ENCODE measurements around the gene TMEM35A. TPM values are rescaled to one million over a fixed set of nuclear protein-coding genes. Genes with fewer than 3 reads are reported as not detected.

Gene TMEM35A, protein sequence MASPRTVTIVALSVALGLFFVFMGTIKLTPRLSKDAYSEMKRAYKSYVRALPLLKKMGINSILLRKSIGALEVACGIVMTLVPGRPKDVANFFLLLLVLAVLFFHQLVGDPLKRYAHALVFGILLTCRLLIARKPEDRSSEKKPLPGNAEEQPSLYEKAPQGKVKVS
- total RNA-seq, result 5.4 TPM

DNA sequence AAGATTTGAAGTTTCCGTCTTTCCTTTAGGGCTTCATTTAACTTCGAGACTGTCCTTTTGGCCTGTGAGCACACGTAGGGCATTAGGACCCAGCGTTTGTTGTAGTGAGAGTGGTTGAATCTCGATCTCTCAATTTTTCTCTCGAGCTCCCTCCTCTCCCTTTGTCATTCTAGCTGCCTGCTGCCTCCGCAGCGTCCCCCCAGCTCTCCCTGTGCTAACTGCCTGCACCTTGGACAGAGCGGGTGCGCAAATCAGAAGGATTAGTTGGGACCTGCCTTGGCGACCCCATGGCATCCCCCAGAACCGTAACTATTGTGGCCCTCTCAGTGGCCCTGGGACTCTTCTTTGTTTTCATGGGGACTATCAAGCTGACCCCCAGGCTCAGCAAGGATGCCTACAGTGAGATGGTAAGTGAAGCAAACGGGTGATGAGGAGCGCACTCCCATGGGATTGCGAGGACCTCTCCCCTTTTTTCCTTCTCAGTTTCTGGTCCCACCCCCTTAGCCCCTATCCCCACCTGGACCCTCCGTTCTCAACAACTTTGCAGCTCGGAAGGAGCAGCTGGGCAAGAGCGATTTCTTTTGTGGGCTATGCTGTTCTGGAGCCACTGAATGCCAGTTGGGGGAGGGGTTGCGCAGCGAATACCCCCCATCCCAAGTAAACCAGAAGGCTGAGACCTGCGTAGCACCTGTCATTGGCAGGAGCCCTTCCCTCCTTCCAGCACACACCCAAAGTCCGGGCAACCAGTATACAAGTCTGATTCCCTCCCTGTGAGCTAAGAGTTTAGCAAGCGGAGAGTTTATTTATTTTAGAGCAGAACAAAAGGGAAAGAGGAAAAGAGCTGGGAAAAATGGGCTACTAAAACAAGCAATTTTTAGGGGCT, at the start of gene TMEM35A:
TSS of gene TMEM35A (plus strand) at position 164 of the 883 bp plus-strand sequence. CDS start at position 288, 124 bp downstream.
- H3K27ac ChIP-seq, result no peak within 1 kb of the TSS
- H3K4me3 ChIP-seq, result peak within 1 kb of the TSS; percentile 34 to 36
- TF ChIP-seq POLR2AphosphoS5 (IDR thresholded peaks at IDR 0.05; ENCODE audit: insufficient read depth in 1 of 2, low read depth in 1 of 2), result peak in 1 of 2 donors; percentile 16
- TF ChIP-seq POLR2A (IDR thresholded peaks at IDR 0.05), result no peak
- TF ChIP-seq, protein P1, sequence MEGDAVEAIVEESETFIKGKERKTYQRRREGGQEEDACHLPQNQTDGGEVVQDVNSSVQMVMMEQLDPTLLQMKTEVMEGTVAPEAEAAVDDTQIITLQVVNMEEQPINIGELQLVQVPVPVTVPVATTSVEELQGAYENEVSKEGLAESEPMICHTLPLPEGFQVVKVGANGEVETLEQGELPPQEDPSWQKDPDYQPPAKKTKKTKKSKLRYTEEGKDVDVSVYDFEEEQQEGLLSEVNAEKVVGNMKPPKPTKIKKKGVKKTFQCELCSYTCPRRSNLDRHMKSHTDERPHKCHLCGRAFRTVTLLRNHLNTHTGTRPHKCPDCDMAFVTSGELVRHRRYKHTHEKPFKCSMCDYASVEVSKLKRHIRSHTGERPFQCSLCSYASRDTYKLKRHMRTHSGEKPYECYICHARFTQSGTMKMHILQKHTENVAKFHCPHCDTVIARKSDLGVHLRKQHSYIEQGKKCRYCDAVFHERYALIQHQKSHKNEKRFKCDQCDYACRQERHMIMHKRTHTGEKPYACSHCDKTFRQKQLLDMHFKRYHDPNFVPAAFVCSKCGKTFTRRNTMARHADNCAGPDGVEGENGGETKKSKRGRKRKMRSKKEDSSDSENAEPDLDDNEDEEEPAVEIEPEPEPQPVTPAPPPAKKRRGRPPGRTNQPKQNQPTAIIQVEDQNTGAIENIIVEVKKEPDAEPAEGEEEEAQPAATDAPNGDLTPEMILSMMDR (IDR thresholded peaks at IDR 0.05), result no peak
- DNase-seq (ENCODE audit: extremely low spot score in 2 of 2), result no peak
- intact Hi-C loops (cut with DNase I), result no loop called here
- H3K9me3 ChIP-seq, result no peaks in the 10 kb centered on the region
- H3K4me1 ChIP-seq, result no peaks in the 10 kb centered on the region
- no peaks in the 10 kb centered on the region for H3K36me3 ChIP-seq
- H3K27me3 ChIP-seq, result no peaks in the 10 kb centered on the region

DNA sequence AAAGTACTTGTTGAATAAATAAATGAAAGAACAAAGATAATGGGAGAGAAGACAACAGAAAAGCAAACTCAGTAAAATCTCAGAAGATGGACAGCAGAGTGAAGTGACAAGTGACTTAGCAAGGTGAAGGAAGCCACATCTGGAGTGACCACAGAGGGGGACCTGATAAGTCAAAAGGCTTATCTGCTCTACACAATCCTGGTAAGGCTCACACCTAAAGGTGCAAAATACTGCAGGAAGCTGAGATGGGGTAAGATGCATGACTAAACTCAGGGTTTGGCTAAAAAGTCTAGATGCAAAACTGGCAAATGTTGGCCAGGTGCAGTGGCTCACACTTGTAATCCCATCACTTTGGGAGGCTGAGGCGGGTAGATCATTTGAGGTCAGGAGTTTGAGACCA, 49.0 kb upstream of the TMEM35A start:
- Histone ChIP-seq H3K4me3 (no peak overlapping the region), H3K27ac (no peak overlapping the region), H3K4me1 (no peaks in the 10 kb centered on the region), H3K36me3 (no peaks in the 10 kb centered on the region), H3K9me3 (no peaks in the 10 kb centered on the region), H3K27me3 (no peaks in the 10 kb centered on the region)
- intact Hi-C loops (cut with DNase I), result no loop called here
- DNase-seq (ENCODE audit: extremely low spot score in 2 of 2), result no peak
- TF ChIP-seq, protein P1 (IDR thresholded peaks at IDR 0.05), result no peak
- TF ChIP-seq POLR2AphosphoS5 (IDR thresholded peaks at IDR 0.05; ENCODE audit: insufficient read depth in 1 of 2, low read depth in 1 of 2), result no peak
- TF ChIP-seq POLR2A (IDR thresholded peaks at IDR 0.05), result no peak

DNA sequence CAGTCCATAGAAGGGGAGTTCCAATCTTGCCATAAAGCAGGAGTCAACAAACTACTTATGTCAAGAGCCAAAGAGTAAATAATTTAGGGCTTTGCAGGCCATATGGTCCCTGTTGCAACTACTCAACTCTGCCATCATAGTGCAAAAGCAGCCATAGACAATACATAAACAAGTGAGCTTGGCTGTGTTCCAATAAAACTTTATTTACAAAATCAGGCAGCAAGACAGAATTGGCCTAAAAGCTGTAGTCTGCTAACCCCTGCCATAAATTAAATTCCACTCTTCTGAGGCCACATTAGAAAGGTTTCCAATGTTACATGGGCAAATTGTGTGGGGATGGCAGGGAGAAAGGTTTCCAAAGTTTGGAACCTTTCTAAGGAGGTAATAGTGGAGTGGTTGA, 41.4 kb upstream of the TMEM35A start:
- Histone ChIP-seq H3K27ac (no peak overlapping the region), H3K27me3 (no peaks in the 10 kb centered on the region), H3K9me3 (no peaks in the 10 kb centered on the region), H3K4me1 (no peaks in the 10 kb centered on the region), H3K36me3 (peaks cover 0 to 6% of the 10 kb centered on the region in 2 donors), H3K4me3 (no peak overlapping the region)
- intact Hi-C loops (cut with DNase I), result no loop called here
- TF ChIP-seq POLR2A (IDR thresholded peaks at IDR 0.05) (no peak), POLR2AphosphoS5 (IDR thresholded peaks at IDR 0.05; ENCODE audit: insufficient read depth in 1 of 2, low read depth in 1 of 2) (no peak)
- TF ChIP-seq, protein P1 (IDR thresholded peaks at IDR 0.05), result no peak
- no peak for DNase-seq (ENCODE audit: extremely low spot score in 2 of 2)

DNA sequence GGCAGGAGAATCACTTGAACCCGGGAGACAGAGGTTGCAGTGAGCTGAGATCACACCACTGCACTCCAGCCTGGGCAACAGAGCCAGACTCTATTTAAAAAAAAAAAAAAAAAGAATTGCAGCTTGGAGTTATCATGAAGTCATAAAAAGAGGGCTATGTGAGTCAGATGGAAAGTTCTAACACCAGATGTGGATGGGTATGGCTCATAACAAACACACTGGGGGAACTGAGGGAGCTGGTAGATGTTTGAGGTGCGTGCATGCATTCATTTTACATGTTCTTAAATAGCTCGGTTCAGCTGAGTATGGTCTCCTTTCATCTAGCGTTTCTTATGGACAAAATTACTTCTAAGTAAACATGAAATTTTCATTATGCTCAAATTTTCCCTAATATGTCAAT, 38.5 kb upstream of the TMEM35A start:
- TF ChIP-seq, protein P1 (IDR thresholded peaks at IDR 0.05), result no peak
- TF ChIP-seq POLR2A (IDR thresholded peaks at IDR 0.05), result no peak
- no peak for TF ChIP-seq POLR2AphosphoS5 (IDR thresholded peaks at IDR 0.05; ENCODE audit: insufficient read depth in 1 of 2, low read depth in 1 of 2)
- no peak overlapping the region for H3K27ac ChIP-seq
- H3K36me3 ChIP-seq, result peaks cover 0 to 4% of the 10 kb centered on the region in 2 donors
- H3K27me3 ChIP-seq, result no peaks in the 10 kb centered on the region
- no peaks in the 10 kb centered on the region for H3K4me1 ChIP-seq
- no peak overlapping the region for H3K4me3 ChIP-seq
- H3K9me3 ChIP-seq, result no peaks in the 10 kb centered on the region
- DNase-seq (ENCODE audit: extremely low spot score in 2 of 2), result no peak
- intact Hi-C loops (cut with DNase I), result no loop called here

DNA sequence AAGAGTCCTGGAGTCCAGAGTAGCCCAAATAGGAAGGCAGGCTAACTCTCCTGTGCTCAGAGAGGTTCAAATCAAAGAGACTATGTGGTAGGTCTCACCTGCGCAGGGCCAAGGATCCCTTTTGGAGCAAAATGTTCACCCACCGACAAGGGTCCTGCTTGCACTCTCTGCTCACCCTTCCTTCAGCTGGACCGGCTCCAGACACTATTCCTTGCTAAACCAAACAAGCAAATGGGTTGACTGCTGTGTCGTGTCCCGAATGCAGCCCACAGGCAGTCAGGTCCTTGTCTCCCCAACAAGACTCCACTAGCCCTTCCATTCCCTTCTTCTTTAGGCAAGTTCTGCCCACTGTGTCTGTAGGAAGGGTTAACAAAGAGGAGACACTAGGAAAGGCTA, 27.5 kb upstream of the TMEM35A start:
- Histone ChIP-seq H3K9me3 (no peaks in the 10 kb centered on the region), H3K27me3 (no peaks in the 10 kb centered on the region), H3K36me3 (no peaks in the 10 kb centered on the region), H3K27ac (peak overlapping the region; percentile 80), H3K4me1 (no peaks in the 10 kb centered on the region), H3K4me3 (peak overlapping the region; percentile 51 to 58)
- intact Hi-C loops (cut with DNase I), result no loop called here
- TF ChIP-seq, protein P1 (IDR thresholded peaks at IDR 0.05), result no peak
- TF ChIP-seq POLR2AphosphoS5 (IDR thresholded peaks at IDR 0.05; ENCODE audit: insufficient read depth in 1 of 2, low read depth in 1 of 2) (no peak), POLR2A (IDR thresholded peaks at IDR 0.05) (no peak)
- DNase-seq (ENCODE audit: extremely low spot score in 2 of 2), result no peak
